RWPE2 (cell line): ENCODE measurements around the gene TSHZ1.
"Not testable (repeated sequence)": the region's sequence is repeated elsewhere in the genome, so short reads cannot be mapped to it uniquely, and the experiment has no call there.

Source experiments
- ATAC-seq: fragments of 200-7000 bp; cut with Tn5 transposase; 3 replicates; pipeline ENCODE4 v1.9.1; 2021; ENCODE audit warnings: low read depth
- DNase-seq: peaks from one replicate; pipeline ENCODE4 v3.0.0-alpha.2; 2020; ENCODE audit warnings: low spot score
- H3K27ac ChIP-seq: fragments of 450-650 bp; 2 replicates; pipeline ENCODE4 v1.5.1; 2017; ENCODE audit warnings: mild to moderate bottlenecking; ENCODE audit not compliant: poor library complexity, severe bottlenecking
- H3K27me3 ChIP-seq: fragments of 250-450 bp; sonication (Bioruptor Pico); 2 replicates; pipeline ENCODE4 v1.5.1; 2021; ENCODE audit warnings: mild to moderate bottlenecking, moderate library complexity; ENCODE audit not compliant: insufficient read depth, poor library complexity, severe bottlenecking
- H3K36me3 ChIP-seq: fragments of 250-450 bp; sonication (Bioruptor Pico); 2 replicates; pipeline ENCODE4 v1.5.1; 2020; ENCODE audit warnings: low read depth, mild to moderate bottlenecking, moderate library complexity
- H3K4me1 ChIP-seq: fragments of 250-450 bp; sonication (Bioruptor Pico); 2 replicates; pipeline ENCODE4 v1.5.1; 2021; ENCODE audit warnings: mild to moderate bottlenecking, moderate library complexity; ENCODE audit not compliant: insufficient read depth, poor library complexity, severe bottlenecking
- H3K4me3 ChIP-seq: fragments of 250-450 bp; sonication (Bioruptor Pico); 2 replicates; pipeline ENCODE4 v1.5.1; 2021; ENCODE audit warnings: mild to moderate bottlenecking, moderate library complexity; ENCODE audit not compliant: severe bottlenecking
- H3K9me3 ChIP-seq: fragments of 250-450 bp; sonication (Bioruptor Pico); 2 replicates; pipeline ENCODE4 v1.5.1; 2021; ENCODE audit warnings: mild to moderate bottlenecking, moderate library complexity; ENCODE audit not compliant: severe bottlenecking
- TF ChIP-seq, protein P1 (sequence below): fragments of 450-650 bp; IDR thresholded peaks from one replicate; pipeline ENCODE4 v1.5.1; 2017; ENCODE audit warnings: mild to moderate bottlenecking, moderate library complexity; ENCODE audit not compliant: poor library complexity, severe bottlenecking

Gene TSHZ1

GRCh38 chr18:75323821-75324585 lies 113.4 kb downstream of the TSHZ1 start:
- ATAC-seq (no peak), DNase-seq (no peak)
- no peak overlapping the region for H3K4me3 ChIP-seq
- H3K27ac ChIP-seq: no peak overlapping the region
- peaks cover 5% of the 10 kb centered on the region for H3K9me3 ChIP-seq
- H3K27me3 ChIP-seq: no peaks in the 10 kb centered on the region
- TF ChIP-seq, protein P1, sequence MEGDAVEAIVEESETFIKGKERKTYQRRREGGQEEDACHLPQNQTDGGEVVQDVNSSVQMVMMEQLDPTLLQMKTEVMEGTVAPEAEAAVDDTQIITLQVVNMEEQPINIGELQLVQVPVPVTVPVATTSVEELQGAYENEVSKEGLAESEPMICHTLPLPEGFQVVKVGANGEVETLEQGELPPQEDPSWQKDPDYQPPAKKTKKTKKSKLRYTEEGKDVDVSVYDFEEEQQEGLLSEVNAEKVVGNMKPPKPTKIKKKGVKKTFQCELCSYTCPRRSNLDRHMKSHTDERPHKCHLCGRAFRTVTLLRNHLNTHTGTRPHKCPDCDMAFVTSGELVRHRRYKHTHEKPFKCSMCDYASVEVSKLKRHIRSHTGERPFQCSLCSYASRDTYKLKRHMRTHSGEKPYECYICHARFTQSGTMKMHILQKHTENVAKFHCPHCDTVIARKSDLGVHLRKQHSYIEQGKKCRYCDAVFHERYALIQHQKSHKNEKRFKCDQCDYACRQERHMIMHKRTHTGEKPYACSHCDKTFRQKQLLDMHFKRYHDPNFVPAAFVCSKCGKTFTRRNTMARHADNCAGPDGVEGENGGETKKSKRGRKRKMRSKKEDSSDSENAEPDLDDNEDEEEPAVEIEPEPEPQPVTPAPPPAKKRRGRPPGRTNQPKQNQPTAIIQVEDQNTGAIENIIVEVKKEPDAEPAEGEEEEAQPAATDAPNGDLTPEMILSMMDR: no peak
- H3K4me1 ChIP-seq: no peaks in the 10 kb centered on the region
- H3K36me3 ChIP-seq: no peaks in the 10 kb centered on the region

DNA sequence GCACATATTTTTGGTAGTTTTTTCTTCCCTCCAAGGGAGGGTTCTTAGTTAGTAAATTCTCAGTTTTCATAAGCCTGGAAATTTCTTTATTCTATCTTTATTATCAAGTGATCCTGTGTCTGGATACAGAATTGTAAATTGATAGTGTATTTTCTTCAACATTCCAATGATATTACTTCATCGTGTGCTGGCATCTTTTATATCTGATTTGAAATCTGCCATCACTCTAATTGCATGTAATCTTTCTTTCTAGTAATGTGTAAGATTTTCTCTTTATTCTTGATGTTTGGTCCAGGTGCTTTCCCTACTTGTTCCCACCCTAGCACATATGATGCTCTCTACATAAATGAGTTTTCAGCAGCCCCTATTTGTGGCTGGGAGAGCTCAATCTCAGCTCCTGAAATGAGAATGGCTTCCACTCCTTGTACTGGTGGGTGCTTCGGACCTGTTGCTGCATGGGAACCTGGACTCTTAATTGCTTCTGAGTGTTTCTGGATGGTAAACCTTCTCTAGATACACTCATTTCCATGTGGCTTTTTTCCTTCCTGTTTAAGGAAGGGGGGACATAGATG lies 114.2 kb downstream of the TSHZ1 start:
- H3K27me3 ChIP-seq: no peaks in the 10 kb centered on the region
- H3K9me3 ChIP-seq: peaks cover 5% of the 10 kb centered on the region
- ATAC-seq: no peak
- H3K36me3 ChIP-seq: no peaks in the 10 kb centered on the region
- no peak overlapping the region for H3K4me3 ChIP-seq
- no peak for DNase-seq
- TF ChIP-seq, protein P1: no peak
- no peak overlapping the region for H3K27ac ChIP-seq
- no peaks in the 10 kb centered on the region for H3K4me1 ChIP-seq

- H3K36me3 ChIP-seq, H3K4me1 ChIP-seq, H3K27me3 ChIP-seq, H3K9me3 ChIP-seq, DNase-seq, H3K27ac ChIP-seq, H3K4me3 ChIP-seq: not testable (repeated sequence)
- peak; percentile 45; the same call in 1 of the 3 replicates for ATAC-seq
These were observed 119.2 kb downstream of the TSHZ1 start for GRCh38 chr18:75329753-75330152.

GRCh38 chr18:75330308-75330707 lies 119.7 kb downstream of the TSHZ1 start:
- peaks cover 5% of the 10 kb centered on the region for H3K9me3 ChIP-seq
- TF ChIP-seq, protein P1: no peak
- no peaks in the 10 kb centered on the region for H3K4me1 ChIP-seq
- no peak overlapping the region for H3K27ac ChIP-seq
- DNase-seq (no peak), ATAC-seq (no peak)
- H3K4me3 ChIP-seq: no peak overlapping the region
- no peaks in the 10 kb centered on the region for H3K27me3 ChIP-seq
- H3K36me3 ChIP-seq: no peaks in the 10 kb centered on the region

GRCh38 chr18:75334869-75335268 lies 124.3 kb downstream of the TSHZ1 start:
- TF ChIP-seq, protein P1: no peak
- DNase-seq (no peak), ATAC-seq (no peak)
- H3K27ac ChIP-seq: no peak overlapping the region
- H3K9me3 ChIP-seq: no peaks in the 10 kb centered on the region
- no peaks in the 10 kb centered on the region for H3K36me3 ChIP-seq
- H3K4me1 ChIP-seq: no peaks in the 10 kb centered on the region
- H3K27me3 ChIP-seq: no peaks in the 10 kb centered on the region
- no peak overlapping the region for H3K4me3 ChIP-seq
